ENCODE data around the gene CLSTN1. TPM values are rescaled to one million over a fixed set of nuclear protein-coding genes. Genes with fewer than 3 reads are reported as not detected.

Gene CLSTN1
- polyA plus RNA-seq, 3 donors, result 5.2 to 25.2 (median 5.3) TPM

DNA sequence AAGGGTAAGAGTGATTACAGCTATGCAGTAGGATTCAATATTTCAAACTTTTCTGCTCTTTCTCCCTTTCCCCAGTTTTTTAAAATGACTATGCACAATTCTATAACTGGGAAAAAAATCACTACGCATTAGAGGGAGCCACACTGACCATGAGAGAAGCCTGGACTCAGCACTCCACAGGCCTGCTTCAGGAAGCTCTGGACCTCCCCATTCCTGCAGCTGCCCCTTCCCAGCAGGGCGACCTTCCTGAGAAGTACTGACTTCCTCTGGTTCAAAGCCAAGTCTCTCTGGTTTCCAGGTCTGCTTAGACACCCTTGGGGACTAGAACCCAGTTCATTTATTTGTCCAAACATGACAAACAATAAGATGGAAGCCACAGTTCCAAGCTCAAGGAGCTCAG, 42.0 kb upstream of the CLSTN1 start:
- Histone ChIP-seq H3K27me3 (ENCODE audit: control insufficient read depth in 2 of 2, insufficient read depth in 2 of 2, low read length in 2 of 2) (no peaks in the 10 kb centered on the region), H3K27ac (ENCODE audit: low read depth in 1 of 2, low read length in 2 of 2) (no peak overlapping the region), H3K36me3 (replicated peaks in 1 of 2; ENCODE audit: control insufficient read depth in 1 of 2, insufficient read depth in 2 of 2, low read length in 2 of 2) (peaks cover 32 to 74% of the 10 kb centered on the region in 2 donors), H3K4me3 (replicated peaks in 1 of 3; ENCODE audit: low read depth in 2 of 3, low read length in 3 of 3) (no peak overlapping the region), H4K20me1 (ENCODE audit: insufficient read depth, low read length) (peaks cover 15% of the 10 kb centered on the region), H3K9me3 (replicated peaks in 1 of 2; ENCODE audit: control insufficient read depth in 1 of 2, insufficient read depth in 1 of 2, low read length in 2 of 2) (no peaks in the 10 kb centered on the region), H3K9ac (ENCODE audit: insufficient read depth, low read length, poor library complexity, severe bottlenecking) (no peak overlapping the region), H3K4me2 (replicated peaks; ENCODE audit: extremely low read depth, low read length, poor library complexity, severe bottlenecking) (no peak overlapping the region), H2AFZ (ENCODE audit: insufficient read depth, low read depth, low read length, poor library complexity, severe bottlenecking) (no peak overlapping the region), H3K79me2 (ENCODE audit: insufficient read depth, low read length) (no peaks in the 10 kb centered on the region), H3K4me1 (ENCODE audit: control insufficient read depth in 1 of 2, insufficient read depth in 2 of 2, low read length in 2 of 2) (no peaks in the 10 kb centered on the region)
- H3K27ac Mint-ChIP-seq, result no peak overlapping the region
- peaks cover 0 to 4% (median 0%) of the 10 kb centered on the region in 3 donors for H3K27me3 Mint-ChIP-seq (ENCODE audit: low read depth in 3 of 3)
- H3K4me3 Mint-ChIP-seq, result no peak overlapping the region
- no peak for DNase-seq
- 75% methylated on average over 1 of the region's 2 CpGs for WGBS (ENCODE audit: insufficient coverage)
- intact Hi-C loops (cut with micrococcal nuclease), result loop anchor here (2.0 to 10.0 kb wide), 5 partner anchors 81 to 371 kb away; no protein-coding TSS in a partner anchor
- no peaks in the 10 kb centered on the region for H3K4me1 Mint-ChIP-seq
- TF ChIP-seq, protein P1, sequence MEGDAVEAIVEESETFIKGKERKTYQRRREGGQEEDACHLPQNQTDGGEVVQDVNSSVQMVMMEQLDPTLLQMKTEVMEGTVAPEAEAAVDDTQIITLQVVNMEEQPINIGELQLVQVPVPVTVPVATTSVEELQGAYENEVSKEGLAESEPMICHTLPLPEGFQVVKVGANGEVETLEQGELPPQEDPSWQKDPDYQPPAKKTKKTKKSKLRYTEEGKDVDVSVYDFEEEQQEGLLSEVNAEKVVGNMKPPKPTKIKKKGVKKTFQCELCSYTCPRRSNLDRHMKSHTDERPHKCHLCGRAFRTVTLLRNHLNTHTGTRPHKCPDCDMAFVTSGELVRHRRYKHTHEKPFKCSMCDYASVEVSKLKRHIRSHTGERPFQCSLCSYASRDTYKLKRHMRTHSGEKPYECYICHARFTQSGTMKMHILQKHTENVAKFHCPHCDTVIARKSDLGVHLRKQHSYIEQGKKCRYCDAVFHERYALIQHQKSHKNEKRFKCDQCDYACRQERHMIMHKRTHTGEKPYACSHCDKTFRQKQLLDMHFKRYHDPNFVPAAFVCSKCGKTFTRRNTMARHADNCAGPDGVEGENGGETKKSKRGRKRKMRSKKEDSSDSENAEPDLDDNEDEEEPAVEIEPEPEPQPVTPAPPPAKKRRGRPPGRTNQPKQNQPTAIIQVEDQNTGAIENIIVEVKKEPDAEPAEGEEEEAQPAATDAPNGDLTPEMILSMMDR (IDR thresholded peaks at IDR 0.05), result no peak
- H3K36me3 Mint-ChIP-seq, result peaks cover 39 to 73% of the 10 kb centered on the region in 2 donors
- H3K9me3 Mint-ChIP-seq, result peaks cover 0 to 2% (median 0%) of the 10 kb centered on the region in 7 donors

DNA sequence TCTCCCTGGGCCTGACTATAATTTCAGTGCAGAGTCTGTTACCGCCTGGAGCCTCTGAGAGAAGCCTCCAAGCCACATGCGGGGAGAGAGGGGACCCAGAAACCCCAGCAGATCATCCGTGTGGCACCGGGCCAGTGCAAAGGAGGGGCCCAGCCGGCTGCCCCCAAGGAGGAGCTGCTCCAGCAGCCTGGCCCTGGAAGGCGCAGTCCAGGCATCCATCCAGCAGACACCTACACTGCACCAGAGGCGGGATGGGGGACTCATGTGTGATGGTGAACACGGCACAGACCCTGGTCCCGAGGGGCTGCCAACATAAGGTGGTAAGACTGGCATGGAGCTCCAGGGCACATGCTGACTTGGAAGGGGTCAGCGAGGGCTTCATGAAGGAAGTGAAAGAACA, 39.6 kb upstream of the CLSTN1 start:
- H3K9me3 Mint-ChIP-seq, result peaks cover 0 to 2% (median 0%) of the 10 kb centered on the region in 7 donors
- intact Hi-C loops (cut with micrococcal nuclease), result loop anchor here in 1 of 2 donors (10.0 kb wide), 2 partner anchors 139 to 369 kb away; no protein-coding TSS in a partner anchor
- no peaks in the 10 kb centered on the region for H3K4me1 ChIP-seq (ENCODE audit: control insufficient read depth in 1 of 2, insufficient read depth in 2 of 2, low read length in 2 of 2)

More for the DNA sequence above, 39.6 kb upstream of the CLSTN1 start:
- H3K4me1 Mint-ChIP-seq, result peaks cover 2% of the 10 kb centered on the region
- H3K4me3 ChIP-seq (replicated peaks in 1 of 3; ENCODE audit: low read depth in 2 of 3, low read length in 3 of 3), result no peak overlapping the region
- WGBS (ENCODE audit: insufficient coverage), result 88% methylated on average over 2 of the region's 10 CpGs
- TF ChIP-seq, protein P1 (IDR thresholded peaks at IDR 0.05), result no peak
- peaks cover 21 to 64% of the 10 kb centered on the region in 2 donors for H3K36me3 ChIP-seq (replicated peaks in 1 of 2; ENCODE audit: control insufficient read depth in 1 of 2, insufficient read depth in 2 of 2, low read length in 2 of 2)
- H2AFZ ChIP-seq (ENCODE audit: insufficient read depth, low read depth, low read length, poor library complexity, severe bottlenecking), result no peak overlapping the region
- H3K4me2 ChIP-seq (replicated peaks; ENCODE audit: extremely low read depth, low read length, poor library complexity, severe bottlenecking), result no peak overlapping the region
- DNase-seq, result no peak
- no peak overlapping the region for H3K9ac ChIP-seq (ENCODE audit: insufficient read depth, low read length, poor library complexity, severe bottlenecking)
- peaks cover 15% of the 10 kb centered on the region for H4K20me1 ChIP-seq (ENCODE audit: insufficient read depth, low read length)
- peaks cover 0 to 4% (median 1%) of the 10 kb centered on the region in 3 donors for H3K27me3 Mint-ChIP-seq (ENCODE audit: low read depth in 3 of 3)
- H3K27ac ChIP-seq (ENCODE audit: low read depth in 1 of 2, low read length in 2 of 2), result no peak overlapping the region
- H3K27ac Mint-ChIP-seq, result no peak overlapping the region
- H3K27me3 ChIP-seq (ENCODE audit: control insufficient read depth in 2 of 2, insufficient read depth in 2 of 2, low read length in 2 of 2), result no peaks in the 10 kb centered on the region
- H3K79me2 ChIP-seq (ENCODE audit: insufficient read depth, low read length), result no peaks in the 10 kb centered on the region
- peaks cover 26 to 68% of the 10 kb centered on the region in 2 donors for H3K36me3 Mint-ChIP-seq
- H3K9me3 ChIP-seq (replicated peaks in 1 of 2; ENCODE audit: control insufficient read depth in 1 of 2, insufficient read depth in 1 of 2, low read length in 2 of 2), result no peaks in the 10 kb centered on the region
- H3K4me3 Mint-ChIP-seq, result no peak overlapping the region

Measured in CD14-positive monocyte (primary cell).